IMR-90 (cell line): Measurements from ENCODE around the gene OR7C2. TPM values are rescaled to one million over a fixed set of nuclear protein-coding genes. Genes with fewer than 3 reads are reported as not detected.

Experiments used
- ATAC-seq: fragments of 200-7000 bp; cut with Tn5 transposase; 2 replicates; pipeline ENCODE4 v1.9.1; 2020; ENCODE audit warnings: low read depth, mild to moderate bottlenecking, moderate library complexity
- BruUV-seq: library from RNA; stranded (reverse); fragments of 400-500 nt; replicated peaks from 2 replicates; lab custom pipeline; 2021; lab: Mats Ljungman, UMichigan
- CTCF ChIA-PET: fragments of 300-600 bp; formaldehyde crosslinking; extraction: SDS; loops from one replicate; lab custom pipeline; 2021; ENCODE audit warnings: antibody characterized with exemption; lab: Yijun Ruan, JAX
- POLR2A ChIA-PET: fragments of 300-600 bp; sonication (Branson Sonifier 250); formaldehyde crosslinking; loops from one replicate; lab custom pipeline; 2022; ENCODE audit warnings: antibody characterized with exemption; ENCODE audit not compliant: unreplicated experiment; lab: Charles Lee
- DNase-seq: peaks from one replicate; pipeline ENCODE4 v3.0.0; 2013
- H2AFZ ChIP-seq: replicated peaks from 2 replicates; pipeline ENCODE3; 2013; ENCODE audit warnings: low read length, mild to moderate bottlenecking; ENCODE audit not compliant: poor library complexity
- H2AK5ac ChIP-seq: 2 replicates; pipeline ENCODE4 v1.6.1; 2013; ENCODE audit warnings: low read depth, low read length, inconsistent platforms
- H2AK9ac ChIP-seq: replicated peaks from 2 replicates; pipeline ENCODE3; 2013; ENCODE audit warnings: mild to moderate bottlenecking, low read depth, low read length, moderate library complexity; ENCODE audit not compliant: poor library complexity
- H2BK120ac ChIP-seq: 2 replicates; pipeline ENCODE4 v1.6.1; 2013; ENCODE audit warnings: low read depth, low read length, inconsistent platforms
- H2BK15ac ChIP-seq: 3 replicates; pipeline ENCODE4 v1.6.1; 2013; ENCODE audit warnings: low read depth, low read length, inconsistent platforms
- H2BK20ac ChIP-seq: 2 replicates; pipeline ENCODE4 v1.6.1; 2013; ENCODE audit warnings: low read depth, mild to moderate bottlenecking, inconsistent platforms, low read length, moderate library complexity
- H2BK5ac ChIP-seq: 2 replicates; pipeline ENCODE4 v1.6.1; 2013; ENCODE audit warnings: mild to moderate bottlenecking, low read depth, low read length, inconsistent platforms; ENCODE audit not compliant: poor library complexity, severe bottlenecking
- H3K14ac ChIP-seq: replicated peaks from 2 replicates; pipeline ENCODE4 v1.6.1; 2013; ENCODE audit warnings: low read depth, low read length, inconsistent platforms
- H3K18ac ChIP-seq: 2 replicates; pipeline ENCODE4 v1.6.1; 2013; ENCODE audit warnings: low read depth, low read length, control low read depth
- H3K23ac ChIP-seq: 2 replicates; pipeline ENCODE4 v1.6.1; 2013; ENCODE audit warnings: low read depth, low read length, inconsistent platforms
- H3K27ac ChIP-seq: 2 replicates; pipeline ENCODE4 v1.5.1; 2013; ENCODE audit warnings: mild to moderate bottlenecking, control low read depth, low read length; ENCODE audit not compliant: insufficient read depth
- H3K27me3 ChIP-seq: 2 replicates; pipeline ENCODE4 v1.6.1; 2013; ENCODE audit warnings: low read length; ENCODE audit not compliant: control insufficient read depth, insufficient read depth
- H3K36me3 ChIP-seq: 2 replicates; pipeline ENCODE4 v1.6.1; 2013; ENCODE audit warnings: low read length, mixed read lengths; ENCODE audit not compliant: control insufficient read depth, insufficient read depth
- H3K4ac ChIP-seq: 2 replicates; pipeline ENCODE4 v1.6.1; 2013; ENCODE audit warnings: low read depth, low read length, inconsistent platforms
- H3K4me1 ChIP-seq: 2 replicates; pipeline ENCODE4 v1.6.1; 2013; ENCODE audit warnings: low read length, mixed read lengths; ENCODE audit not compliant: control insufficient read depth, insufficient read depth
- H3K4me2 ChIP-seq: 2 replicates; pipeline ENCODE4 v1.6.1; 2013; ENCODE audit warnings: low read depth, mild to moderate bottlenecking, control low read depth, low read length, moderate library complexity
- H3K4me3 ChIP-seq: 2 replicates; pipeline ENCODE4 v1.5.1; 2013; ENCODE audit warnings: low read depth, mild to moderate bottlenecking, control low read depth, low read length, moderate library complexity; ENCODE audit not compliant: insufficient read depth
- H3K56ac ChIP-seq: 2 replicates; pipeline ENCODE4 v1.6.1; 2013; ENCODE audit warnings: low read length, inconsistent platforms; ENCODE audit not compliant: insufficient read depth; ENCODE audit errors: extremely low read depth
- H3K79me1 ChIP-seq, 2 experiments: 2 replicates each; pipeline ENCODE4 v1.6.1; 2013; ENCODE audit warnings: low read length in 2 of 2, inconsistent platforms in 1 of 2, low read depth in 1 of 2
- H3K9ac ChIP-seq: 2 replicates; pipeline ENCODE4 v1.6.1; 2013; ENCODE audit warnings: low read depth, low read length, control low read depth
- H3K9me1 ChIP-seq: 2 replicates; pipeline ENCODE4 v1.6.1; 2013; ENCODE audit warnings: low read length, inconsistent platforms; ENCODE audit not compliant: insufficient read depth
- H3K9me3 ChIP-seq: 2 replicates; pipeline ENCODE4 v1.6.1; 2013; ENCODE audit warnings: low read length; ENCODE audit not compliant: control insufficient read depth, insufficient read depth
- H4K20me1 ChIP-seq: 2 replicates; pipeline ENCODE4 v1.6.1; 2013; ENCODE audit warnings: low read length, inconsistent platforms; ENCODE audit not compliant: insufficient read depth
- H4K5ac ChIP-seq: 2 replicates; pipeline ENCODE4 v1.6.1; 2013; ENCODE audit warnings: mild to moderate bottlenecking, low read depth, low read length, control low read depth
- H4K8ac ChIP-seq, 2 experiments: 2 replicates each; pipeline ENCODE4 v1.6.1; 2013; ENCODE audit warnings: low read depth in 2 of 2, low read length in 2 of 2, control low read depth in 1 of 2, inconsistent platforms in 1 of 2
- H4K91ac ChIP-seq: 2 replicates; pipeline ENCODE4 v1.6.1; 2013; ENCODE audit warnings: low read depth, low read length, inconsistent platforms; ENCODE audit not compliant: insufficient read depth
- CEBPB ChIP-seq: IDR thresholded peaks from 2 replicates; pipeline ENCODE4 v1.6.1; 2012; ENCODE audit warnings: low read depth, low read length, improper control_type of control experiment
- CHD1 ChIP-seq: IDR thresholded peaks from 2 replicates; pipeline ENCODE4 v1.6.1; 2012; ENCODE audit warnings: low read depth, low read length, improper control_type of control experiment
- FOS ChIP-seq: fragments of 150-350 bp; IDR thresholded peaks from 2 replicates; pipeline ENCODE4 v1.6.1; 2016; ENCODE audit warnings: low read depth, low read length
- MAFK ChIP-seq: IDR thresholded peaks from 2 replicates; pipeline ENCODE4 v1.6.1; 2012; ENCODE audit warnings: low read depth, low read length, improper control_type of control experiment
- MAZ ChIP-seq: IDR thresholded peaks from 2 replicates; pipeline ENCODE4 v1.6.1; 2012; ENCODE audit warnings: low read depth, mild to moderate bottlenecking, low read length, improper control_type of control experiment, moderate library complexity, borderline replicate concordance
- MXI1 ChIP-seq: IDR thresholded peaks from 2 replicates; pipeline ENCODE4 v1.6.1; 2012; ENCODE audit warnings: low read depth, mild to moderate bottlenecking, low read length, moderate library complexity, borderline replicate concordance
- SMC3 ChIP-seq: fragments of 150-350 bp; IDR thresholded peaks from 2 replicates; pipeline ENCODE4 v1.6.1; 2016; ENCODE audit warnings: low read depth, mild to moderate bottlenecking, antibody characterized with exemption, low read length, moderate library complexity
- WGBS, 2 experiments: methylation state at CpG; one replicate each; pipeline versions ENCODE4 v1.1.5 to v1.1.7; 2013; ENCODE audit warnings: missing lambda C conversion rate in 2 of 2; ENCODE audit not compliant: insufficient read length in 1 of 2; ENCODE audit errors: extremely low coverage in 2 of 2; 5-methylcytosine and 5-hydroxymethylcytosine counted together
- dilution Hi-C: fragments of 300-500 bp; cut with HindIII; formaldehyde crosslinking; loops from one replicate; pipeline ENCODE4 v1.14.3; 2018; ENCODE audit warnings: low sequenced_read_pairs; ENCODE audit not compliant: unreplicated experiment
- in situ Hi-C: fragments of 300-500 bp; cut with MboI; formaldehyde crosslinking; loops from 3 replicates; pipeline ENCODE4 v1.14.3; 2019; ENCODE audit warnings: low sequenced_read_pairs, inconsistent platforms, mixed read lengths
- intact Hi-C: fragments of 100-400 bp; cut with micrococcal nuclease; formaldehyde crosslinking; loops from 2 replicates; pipeline ENCODE4 v1.10.0; 2022
- polyA plus RNA-seq, 3 experiments: library from polyadenylated mRNA; depleted of rRNA; stranded (reverse); fragments of >200 nt; gene quantifications; 2 replicates each; pipeline ENCODE4 v1.2.3, GENCODE V29; 2012; ENCODE audit warnings: low replicate concordance in 1 of 3
- total RNA-seq: library from RNA; depleted of rRNA; stranded (reverse); fragments of >200 nt; gene quantifications from 2 replicates; pipeline ENCODE4 v1.2.3, GENCODE V29; 2012
- TF ChIP-seq, protein P1 (sequence below): conservative IDR thresholded peaks from 2 replicates; pipeline ENCODE4 v1.5.1; 2012; ENCODE audit warnings: mild to moderate bottlenecking, low read depth, low read length, improper control_type of control experiment

OR7C2 gene
- total and polyA plus RNA-seq, 2 of the 4 experiments (the other 2 are of a cell fraction) = not detected

DNA sequence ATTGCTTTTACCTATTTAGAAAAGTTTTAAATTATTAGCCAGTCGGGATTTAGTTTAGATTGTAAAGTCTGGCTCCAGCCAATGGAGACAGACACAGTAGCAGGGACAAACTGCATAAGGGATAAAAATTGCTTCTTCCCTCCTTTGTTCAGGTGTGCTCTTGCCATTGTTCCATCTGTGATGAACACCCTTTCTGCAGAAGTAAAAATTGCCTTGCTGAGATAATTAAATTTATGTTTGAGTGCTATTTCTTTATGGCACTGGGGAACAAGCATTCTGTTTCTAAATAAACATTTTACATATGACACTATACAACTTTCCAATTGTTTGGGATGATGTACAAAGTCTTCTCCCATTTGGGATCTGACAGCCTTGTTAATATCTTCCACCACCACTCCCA is 18.0 kb downstream of the OR7C2 start:
- no peaks in the 10 kb centered on the region for H3K4me1 ChIP-seq
- no TSS peak for BruUV-seq
- CTCF ChIA-PET = no interaction called here
- H2AK9ac ChIP-seq = no peak overlapping the region
- H3K79me1 ChIP-seq = no peaks in the 10 kb centered on the region
- no peak overlapping the region for H3K4me2 ChIP-seq
- H2BK20ac ChIP-seq = no peak overlapping the region
- WGBS, 2 experiments = no CpG with 5 or more reads among the region's 1 CpG
- no peak for ATAC-seq
- H2BK15ac ChIP-seq = no peak overlapping the region
- no peak overlapping the region for H3K27ac ChIP-seq
- H2AK5ac ChIP-seq = no peak overlapping the region
- intact Hi-C loops = no loop called here
- H3K18ac ChIP-seq = no peak overlapping the region
- in situ Hi-C loops = no loop called here
- H2BK120ac ChIP-seq = no peak overlapping the region
- no peak overlapping the region for H3K4me3 ChIP-seq
- no peak overlapping the region for H2AFZ ChIP-seq
- no peak overlapping the region for H3K4ac ChIP-seq
- H3K23ac ChIP-seq = no peak overlapping the region
- H4K91ac ChIP-seq = no peak overlapping the region
- H4K5ac ChIP-seq = no peak overlapping the region
- dilution Hi-C loops = no loop called here
- peaks cover 26% of the 10 kb centered on the region for H3K9me3 ChIP-seq
- POLR2A ChIA-PET = no interaction called here
- no peak for TF ChIP-seq FOS
- TF ChIP-seq CHD1 = no peak
- no peak for TF ChIP-seq MXI1
- TF ChIP-seq SMC3 = no peak
- TF ChIP-seq, protein P1, sequence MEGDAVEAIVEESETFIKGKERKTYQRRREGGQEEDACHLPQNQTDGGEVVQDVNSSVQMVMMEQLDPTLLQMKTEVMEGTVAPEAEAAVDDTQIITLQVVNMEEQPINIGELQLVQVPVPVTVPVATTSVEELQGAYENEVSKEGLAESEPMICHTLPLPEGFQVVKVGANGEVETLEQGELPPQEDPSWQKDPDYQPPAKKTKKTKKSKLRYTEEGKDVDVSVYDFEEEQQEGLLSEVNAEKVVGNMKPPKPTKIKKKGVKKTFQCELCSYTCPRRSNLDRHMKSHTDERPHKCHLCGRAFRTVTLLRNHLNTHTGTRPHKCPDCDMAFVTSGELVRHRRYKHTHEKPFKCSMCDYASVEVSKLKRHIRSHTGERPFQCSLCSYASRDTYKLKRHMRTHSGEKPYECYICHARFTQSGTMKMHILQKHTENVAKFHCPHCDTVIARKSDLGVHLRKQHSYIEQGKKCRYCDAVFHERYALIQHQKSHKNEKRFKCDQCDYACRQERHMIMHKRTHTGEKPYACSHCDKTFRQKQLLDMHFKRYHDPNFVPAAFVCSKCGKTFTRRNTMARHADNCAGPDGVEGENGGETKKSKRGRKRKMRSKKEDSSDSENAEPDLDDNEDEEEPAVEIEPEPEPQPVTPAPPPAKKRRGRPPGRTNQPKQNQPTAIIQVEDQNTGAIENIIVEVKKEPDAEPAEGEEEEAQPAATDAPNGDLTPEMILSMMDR = no peak
- TF ChIP-seq MAZ = no peak
- no peak for TF ChIP-seq MAFK
- TF ChIP-seq CEBPB = no peak
- H4K20me1 ChIP-seq = no peaks in the 10 kb centered on the region
- no peaks in the 10 kb centered on the region for H3K36me3 ChIP-seq
- no peaks in the 10 kb centered on the region for H3K9me1 ChIP-seq
- no peak overlapping the region for H3K56ac ChIP-seq
- H4K8ac ChIP-seq = no peak overlapping the region
- no peaks in the 10 kb centered on the region for H3K27me3 ChIP-seq
- H3K14ac ChIP-seq = no peak overlapping the region
- no peak overlapping the region for H3K9ac ChIP-seq
- DNase-seq = no peak
- no peak overlapping the region for H2BK5ac ChIP-seq
